ENCODE data around the gene AMOTL1. TPM values are rescaled to one million over a fixed set of nuclear protein-coding genes. Genes with fewer than 3 reads are reported as not detected.

Gene AMOTL1
- total RNA-seq, 3 donors from 2014 or later, result 6.5 to 94.7 (median 11.3) TPM

DNA sequence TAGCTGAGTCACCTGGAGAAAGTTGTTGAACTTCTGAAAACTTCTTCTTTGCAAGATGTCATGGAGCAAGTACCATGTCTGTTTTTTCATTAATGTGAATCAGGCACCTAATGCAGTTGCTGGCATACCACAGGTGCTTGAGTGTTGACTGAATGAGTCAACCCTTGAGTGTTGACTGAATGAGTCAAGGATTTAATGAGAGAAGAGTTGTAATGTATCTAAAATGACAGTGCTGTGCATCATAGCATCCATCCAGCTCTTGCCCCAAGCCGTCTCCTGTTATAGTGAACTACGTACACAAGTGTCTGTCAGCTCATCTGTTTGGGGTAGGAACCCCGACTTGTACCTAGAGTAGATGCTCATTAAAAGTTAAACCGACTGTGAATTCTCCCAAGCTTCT lies 112.1 kb downstream of the AMOTL1 start:
- TF ChIP-seq, protein P1, sequence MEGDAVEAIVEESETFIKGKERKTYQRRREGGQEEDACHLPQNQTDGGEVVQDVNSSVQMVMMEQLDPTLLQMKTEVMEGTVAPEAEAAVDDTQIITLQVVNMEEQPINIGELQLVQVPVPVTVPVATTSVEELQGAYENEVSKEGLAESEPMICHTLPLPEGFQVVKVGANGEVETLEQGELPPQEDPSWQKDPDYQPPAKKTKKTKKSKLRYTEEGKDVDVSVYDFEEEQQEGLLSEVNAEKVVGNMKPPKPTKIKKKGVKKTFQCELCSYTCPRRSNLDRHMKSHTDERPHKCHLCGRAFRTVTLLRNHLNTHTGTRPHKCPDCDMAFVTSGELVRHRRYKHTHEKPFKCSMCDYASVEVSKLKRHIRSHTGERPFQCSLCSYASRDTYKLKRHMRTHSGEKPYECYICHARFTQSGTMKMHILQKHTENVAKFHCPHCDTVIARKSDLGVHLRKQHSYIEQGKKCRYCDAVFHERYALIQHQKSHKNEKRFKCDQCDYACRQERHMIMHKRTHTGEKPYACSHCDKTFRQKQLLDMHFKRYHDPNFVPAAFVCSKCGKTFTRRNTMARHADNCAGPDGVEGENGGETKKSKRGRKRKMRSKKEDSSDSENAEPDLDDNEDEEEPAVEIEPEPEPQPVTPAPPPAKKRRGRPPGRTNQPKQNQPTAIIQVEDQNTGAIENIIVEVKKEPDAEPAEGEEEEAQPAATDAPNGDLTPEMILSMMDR (IDR thresholded peaks at IDR 0.05), result no peak
- Histone ChIP-seq H3K36me3 (ENCODE audit: low read depth) (no peaks in the 10 kb centered on the region), H3K4me1 (ENCODE audit: low read depth) (no peaks in the 10 kb centered on the region), H3K4me3 (no peak overlapping the region), H3K9me3 (no peaks in the 10 kb centered on the region)
- DNase-seq (no peak), ATAC-seq (no peak)
- intact Hi-C loops (cut with DNase I, micrococcal nuclease), result no loop called here

DNA sequence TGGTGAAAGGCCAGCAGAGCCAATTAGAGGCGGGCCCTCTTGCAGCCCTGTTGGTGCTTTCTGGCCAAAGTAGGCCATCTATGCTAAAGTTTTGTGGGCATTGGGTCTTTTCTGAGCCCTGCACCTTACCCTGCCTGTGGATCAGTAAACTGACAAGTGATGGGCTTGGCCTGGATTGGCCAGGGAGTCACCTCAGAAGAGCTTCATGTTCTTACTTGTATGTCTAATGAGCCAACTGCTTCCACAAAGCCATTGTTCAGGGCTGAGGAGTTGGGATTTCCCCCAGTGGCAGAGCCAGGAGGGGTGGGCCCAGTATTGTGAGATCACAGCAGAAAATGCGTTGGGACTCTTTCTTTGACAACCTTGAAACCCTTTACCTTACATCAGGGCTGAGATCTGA lies 114.8 kb downstream of the AMOTL1 start:
- TF ChIP-seq, protein P1 (IDR thresholded peaks at IDR 0.05), result no peak
- DNase-seq (no peak), ATAC-seq (no peak)
- no peaks in the 10 kb centered on the region for H3K36me3 ChIP-seq (ENCODE audit: low read depth)
- no peak overlapping the region for H3K4me3 ChIP-seq
- no peaks in the 10 kb centered on the region for H3K9me3 ChIP-seq
- H3K4me1 ChIP-seq (ENCODE audit: low read depth), result no peaks in the 10 kb centered on the region
- intact Hi-C loops (cut with DNase I, micrococcal nuclease), result no loop called here

DNA sequence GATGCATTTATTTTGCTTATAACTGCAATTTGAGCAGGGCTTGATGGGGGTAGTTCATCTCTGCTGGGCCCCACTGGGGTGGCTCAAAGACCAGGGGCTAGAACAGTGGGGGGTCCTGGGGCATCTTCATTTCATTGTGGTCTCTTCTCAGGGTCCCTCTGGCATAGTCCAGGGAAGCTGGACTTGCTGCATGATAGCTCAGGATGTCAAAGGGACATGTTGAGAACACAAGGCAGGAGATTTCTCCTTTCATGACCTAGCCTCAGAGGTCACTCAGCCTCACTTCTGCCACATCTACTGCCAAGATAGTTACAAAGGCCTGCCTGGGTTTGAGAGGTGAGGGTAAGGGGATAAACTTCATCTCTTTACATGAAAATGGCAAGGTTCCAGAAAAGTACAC lies 115.7 kb downstream of the AMOTL1 start:
- Histone ChIP-seq H3K4me1 (ENCODE audit: low read depth) (no peaks in the 10 kb centered on the region), H3K36me3 (ENCODE audit: low read depth) (no peaks in the 10 kb centered on the region), H3K4me3 (no peak overlapping the region), H3K9me3 (no peaks in the 10 kb centered on the region)
- intact Hi-C loops (cut with DNase I, micrococcal nuclease), result no loop called here
- TF ChIP-seq, protein P1 (IDR thresholded peaks at IDR 0.05), result no peak
- DNase-seq (no peak), ATAC-seq (no peak)

DNA sequence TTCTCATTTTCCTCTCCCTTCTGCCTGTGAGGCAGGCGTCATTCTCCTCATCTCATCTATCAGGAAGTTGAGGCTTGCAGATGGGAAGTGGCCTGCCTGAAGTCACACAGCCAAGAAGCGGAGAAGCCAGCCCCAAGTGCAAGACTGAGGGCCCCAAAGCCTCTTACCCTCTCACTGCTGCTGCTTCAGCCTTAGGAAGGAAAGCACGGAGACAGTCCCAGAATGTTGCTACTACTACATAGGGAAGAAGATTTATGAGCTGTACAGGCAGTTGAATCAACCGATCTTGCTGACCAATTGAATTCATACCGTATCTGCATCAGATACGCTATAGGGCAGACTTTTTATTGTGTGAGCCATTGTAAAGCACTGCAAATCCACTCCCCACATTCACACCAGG lies 116.2 kb downstream of the AMOTL1 start:
- DNase-seq (no peak), ATAC-seq (no peak)
- TF ChIP-seq, protein P1 (IDR thresholded peaks at IDR 0.05), result no peak
- H3K9me3 ChIP-seq, result no peaks in the 10 kb centered on the region
- H3K4me3 ChIP-seq, result no peak overlapping the region
- H3K4me1 ChIP-seq (ENCODE audit: low read depth), result no peaks in the 10 kb centered on the region
- H3K36me3 ChIP-seq (ENCODE audit: low read depth), result no peaks in the 10 kb centered on the region
- intact Hi-C loops (cut with DNase I, micrococcal nuclease), result no loop called here

DNA sequence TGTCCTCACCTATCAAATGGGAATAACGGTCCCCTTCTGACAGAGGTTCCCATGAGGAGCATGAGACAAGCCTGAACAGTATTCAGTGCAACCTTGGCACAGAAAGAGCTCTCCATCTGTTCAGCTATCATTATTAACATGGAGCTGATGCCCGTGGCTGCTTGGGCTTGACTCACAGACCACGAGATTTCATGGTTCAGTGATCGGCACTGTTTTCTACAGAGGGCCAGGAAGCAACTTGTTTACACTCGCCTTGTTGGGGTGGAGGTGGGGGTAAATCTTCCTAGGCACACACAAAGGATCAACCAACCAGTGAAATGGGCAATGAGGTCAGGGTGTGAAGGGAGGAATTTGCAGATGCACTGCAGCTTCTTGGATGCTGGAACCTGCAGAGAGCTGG lies 117.0 kb downstream of the AMOTL1 start:
- H3K4me1 ChIP-seq (ENCODE audit: low read depth), result no peaks in the 10 kb centered on the region
- ATAC-seq, result no peak
- H3K36me3 ChIP-seq (ENCODE audit: low read depth), result no peaks in the 10 kb centered on the region
- no peaks in the 10 kb centered on the region for H3K9me3 ChIP-seq
- no peak overlapping the region for H3K4me3 ChIP-seq
- TF ChIP-seq, protein P1 (IDR thresholded peaks at IDR 0.05), result no peak
- intact Hi-C loops (cut with DNase I, micrococcal nuclease), result no loop called here
- no peak for DNase-seq

DNA sequence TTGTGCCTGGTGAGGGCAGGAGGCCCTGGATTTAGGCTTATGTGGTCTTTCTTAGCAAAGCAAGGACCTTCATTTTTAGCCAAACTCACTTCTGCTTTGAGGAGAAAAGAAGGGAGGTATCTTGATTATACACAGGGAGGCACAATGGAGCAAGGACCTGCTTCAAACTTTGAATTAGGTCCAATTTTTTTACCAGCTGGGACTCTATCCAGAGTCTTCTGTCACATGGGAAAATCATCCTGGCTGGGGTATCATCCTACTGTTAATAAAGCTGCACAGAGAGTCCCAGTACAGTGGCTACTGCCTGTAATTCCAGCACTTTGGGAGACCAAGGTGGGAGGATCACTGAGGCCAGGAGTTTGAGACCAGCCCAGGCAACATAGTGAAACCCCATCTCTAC lies 117.4 kb downstream of the AMOTL1 start:
- no peaks in the 10 kb centered on the region for H3K9me3 ChIP-seq
- no peak for DNase-seq
- no peak for ATAC-seq
- no peaks in the 10 kb centered on the region for H3K4me1 ChIP-seq (ENCODE audit: low read depth)
- H3K4me3 ChIP-seq, result no peak overlapping the region
- intact Hi-C loops (cut with DNase I, micrococcal nuclease), result no loop called here
- H3K36me3 ChIP-seq (ENCODE audit: low read depth), result no peaks in the 10 kb centered on the region
- TF ChIP-seq, protein P1 (IDR thresholded peaks at IDR 0.05), result no peak
